GM18505 (cell line): Measurements from ENCODE around the gene TMEM132A.

Experiments used
- ATAC-seq: cut with Tn5 transposase; IDR thresholded peaks from one replicate; pipeline ENCODE4 v1.9.1; 2021; ENCODE audit not compliant: unreplicated experiment
- POLR2A ChIP-seq: IDR thresholded peaks from 4 replicates; pipeline ENCODE4 v1.6.1; 2011; ENCODE audit warnings: borderline replicate concordance; ENCODE audit not compliant: insufficient read depth, insufficient read length; ENCODE audit errors: extremely low read depth

TMEM132A gene

DNA sequence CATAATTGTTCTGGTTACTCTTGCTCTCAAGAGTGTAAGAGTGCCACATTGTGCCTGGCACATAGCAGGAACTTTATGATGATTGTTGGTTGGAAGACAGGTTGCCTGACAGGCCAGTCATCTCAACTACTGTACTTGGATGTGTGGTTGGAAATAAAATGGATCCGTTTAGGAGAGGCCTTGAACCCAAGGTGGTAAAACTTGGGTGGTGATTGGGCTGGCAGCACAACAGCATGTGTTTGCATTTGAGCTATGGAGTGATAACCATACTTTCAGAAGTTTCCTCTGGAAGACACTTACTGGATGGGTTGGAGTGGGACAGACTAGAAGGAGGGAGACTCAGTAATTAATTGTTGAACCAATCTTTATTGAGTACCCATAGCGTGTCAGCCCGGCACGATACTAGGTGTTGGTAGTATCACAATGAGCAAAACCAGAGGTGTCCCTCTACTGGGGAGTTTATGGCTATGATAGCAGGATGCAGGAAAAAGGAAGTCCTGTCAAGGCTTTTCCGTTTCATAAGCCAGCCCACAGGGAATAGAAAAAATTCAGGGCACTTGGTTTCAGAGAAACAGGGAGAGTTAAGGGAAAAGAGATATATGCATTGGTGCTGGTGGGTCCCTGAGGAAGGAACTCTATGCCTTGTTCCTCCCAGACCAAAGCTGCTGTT, 13.4 kb upstream of the TMEM132A start:
- TF ChIP-seq POLR2A, result no peak
- no peak for ATAC-seq

DNA sequence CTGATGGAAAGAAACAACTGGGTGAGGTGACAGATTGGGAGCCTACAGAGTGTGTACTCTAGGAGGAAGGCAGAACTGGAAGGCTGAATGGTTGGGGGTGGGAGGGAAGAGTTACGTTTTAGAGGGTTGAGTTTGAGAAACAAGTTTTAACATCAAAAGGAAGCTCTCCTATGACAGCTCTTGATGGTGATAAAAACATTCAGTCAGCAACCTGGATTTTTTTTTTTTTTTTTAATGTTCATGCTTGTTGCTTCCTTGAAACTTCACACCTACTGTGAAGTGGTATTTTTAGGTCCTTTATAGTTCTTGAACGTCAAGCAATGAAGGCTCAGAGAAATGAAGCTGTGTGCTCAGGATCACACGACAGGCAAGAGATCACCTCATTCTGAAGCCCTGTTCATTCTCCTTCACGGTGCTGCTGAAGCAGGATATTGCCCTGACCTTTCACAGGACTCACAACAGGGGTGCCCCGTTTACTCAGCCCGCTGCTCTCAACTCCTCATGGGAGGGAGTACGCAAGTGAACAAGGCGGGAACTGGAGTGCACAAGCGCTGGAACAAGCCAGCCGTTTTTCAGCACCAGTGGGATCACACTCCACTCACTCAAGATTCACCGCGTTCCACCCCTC, 11.9 kb upstream of the TMEM132A start:
- no peak for TF ChIP-seq POLR2A
- no peak for ATAC-seq

DNA sequence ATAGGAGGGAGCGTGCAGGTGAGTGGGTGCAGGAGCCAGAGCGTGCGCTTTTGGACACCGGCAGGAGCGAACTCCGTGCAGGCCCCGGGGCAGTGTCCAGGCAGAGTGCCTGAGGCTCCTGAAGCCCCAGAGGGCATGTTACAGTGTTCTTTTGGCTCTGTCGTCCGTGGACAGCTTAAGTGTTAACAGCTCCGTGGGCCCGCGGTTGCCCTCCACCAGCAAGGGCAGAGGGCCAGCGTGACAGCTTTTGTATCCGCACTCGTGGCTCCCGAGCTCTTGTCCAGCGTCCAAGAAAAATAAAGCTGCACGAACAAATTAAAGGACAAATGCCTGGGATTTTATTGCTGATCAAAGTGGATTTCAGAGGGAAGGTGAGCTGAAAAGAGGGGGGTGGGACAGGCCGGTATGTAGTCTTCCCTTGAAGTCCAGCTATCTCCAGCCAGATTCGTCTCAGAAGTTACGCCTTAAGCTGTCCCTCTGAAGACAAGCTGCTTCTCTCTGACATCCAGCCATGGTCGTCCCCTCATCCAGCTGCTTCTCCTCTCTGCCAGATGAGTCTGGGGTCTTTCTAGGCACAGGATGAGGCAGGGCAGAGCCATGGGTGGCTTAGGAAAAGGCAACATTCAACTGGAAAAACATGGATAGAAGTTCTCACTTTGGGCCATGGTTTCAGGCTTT, 11.3 kb upstream of the TMEM132A start:
- no peak for ATAC-seq
- TF ChIP-seq POLR2A, result no peak

DNA sequence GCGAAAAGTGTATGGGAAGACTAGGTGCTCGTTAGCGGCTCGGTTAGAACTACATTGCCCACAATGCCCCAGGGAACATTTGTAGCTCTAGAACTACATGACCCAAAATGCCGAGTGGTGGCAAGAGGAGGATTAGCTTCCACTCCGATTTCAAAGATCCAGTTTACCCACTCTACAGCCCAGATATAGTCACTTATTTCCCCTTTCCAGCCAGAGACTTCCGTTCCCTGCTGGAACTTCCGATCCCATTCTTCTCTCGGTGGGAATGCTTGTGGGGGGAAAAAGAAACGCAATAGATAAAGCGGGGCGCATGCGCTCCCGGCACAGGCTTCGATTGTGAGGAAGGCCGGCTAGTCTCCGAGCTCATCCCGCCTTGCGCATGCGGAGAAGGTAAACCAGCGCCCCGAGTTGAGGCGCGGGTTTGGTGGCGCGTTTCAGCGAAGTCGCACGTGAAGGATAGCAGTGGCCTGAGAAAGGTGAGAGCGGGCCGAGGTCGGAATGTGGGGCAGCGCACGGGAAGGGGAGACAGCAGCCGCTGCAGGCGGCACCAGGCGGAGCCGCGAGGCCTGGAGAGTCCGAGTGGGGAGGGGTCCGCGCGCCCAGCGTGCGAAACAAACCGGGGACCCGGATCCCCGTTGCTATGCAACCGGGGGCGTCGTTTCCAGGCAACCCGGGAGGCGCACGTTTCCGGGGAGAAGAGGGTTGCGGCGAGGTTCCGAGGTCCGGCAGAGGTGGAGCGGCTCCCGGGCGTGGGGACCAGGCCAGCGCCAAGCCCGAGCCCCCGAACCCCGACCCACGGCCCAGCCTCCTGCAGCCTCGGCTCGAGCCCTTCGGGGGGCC, 10.2 kb upstream of the TMEM132A start, which contains the start of gene TMEM109:
Gene TMEM109, plus strand, starts transcription at position 366 of the 840 bp plus-strand sequence. CDS start 5,536 bp downstream, outside the sequence.
- peak; percentile 32 for ATAC-seq
- TF ChIP-seq POLR2A, result no peak

DNA sequence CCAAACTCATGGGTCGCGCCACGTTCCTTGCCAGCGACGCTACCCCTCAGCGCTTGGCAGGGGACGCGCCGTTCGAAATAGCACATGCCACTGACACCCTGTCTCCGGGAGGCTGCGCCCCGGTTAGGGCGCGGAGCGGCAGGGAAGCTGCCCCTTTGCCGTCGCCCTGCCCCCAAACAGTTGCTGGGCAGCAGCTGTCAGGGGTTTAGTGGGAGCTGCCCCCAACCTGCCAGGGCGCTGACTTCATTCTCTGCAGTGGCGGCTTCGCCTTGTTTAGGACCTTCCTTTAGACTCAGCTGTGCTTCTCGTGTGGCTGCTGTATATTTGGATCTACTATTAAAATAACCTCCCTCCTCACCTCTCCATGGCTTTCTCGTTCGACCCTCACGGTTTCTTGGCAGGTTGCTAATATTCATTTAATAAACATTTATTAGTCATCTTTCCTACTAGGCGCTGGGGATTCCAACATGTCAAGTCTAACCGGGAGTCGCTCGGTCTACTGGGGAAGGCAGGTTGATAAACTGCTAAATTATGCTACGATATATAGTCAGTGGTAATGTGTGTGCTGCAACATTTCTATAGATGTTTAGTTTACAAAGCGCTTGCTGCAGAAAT, 9.5 kb upstream of the TMEM132A start:
- no peak for TF ChIP-seq POLR2A
- ATAC-seq, result peak; percentile 1

DNA sequence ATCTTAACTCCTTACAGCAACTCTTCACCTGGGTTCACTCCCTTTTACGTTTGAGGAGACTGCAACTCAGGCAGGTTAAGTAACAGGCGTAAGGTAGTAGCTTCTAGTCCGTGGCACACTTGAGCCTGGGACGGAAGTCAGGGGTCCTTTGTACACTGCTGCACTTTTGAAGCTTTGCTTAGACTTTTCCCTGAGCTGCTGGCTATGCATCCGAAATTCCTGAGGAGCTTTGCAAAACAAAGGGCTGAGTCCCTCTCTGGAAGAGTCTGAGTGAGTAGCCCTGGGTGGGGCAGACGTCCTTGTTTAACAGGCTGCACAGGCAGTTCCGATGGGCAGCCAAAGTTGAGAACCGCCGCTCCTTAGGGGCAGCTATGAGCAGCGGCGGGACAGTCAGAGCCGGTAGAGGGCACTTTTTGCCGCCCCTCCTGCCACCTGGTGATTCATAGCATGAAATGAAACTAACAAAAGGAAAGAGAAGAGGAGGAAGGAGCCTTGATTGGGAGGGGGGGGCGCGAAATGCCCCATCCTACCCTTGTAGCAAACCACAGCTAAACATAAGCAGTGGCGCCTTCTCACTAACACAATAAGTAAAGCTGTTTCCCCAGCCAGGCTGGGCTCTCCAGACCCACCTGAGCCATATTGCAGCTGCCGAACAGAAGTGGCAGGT, 8.9 kb upstream of the TMEM132A start:
- no peak for TF ChIP-seq POLR2A
- peak; percentile 43 for ATAC-seq

DNA sequence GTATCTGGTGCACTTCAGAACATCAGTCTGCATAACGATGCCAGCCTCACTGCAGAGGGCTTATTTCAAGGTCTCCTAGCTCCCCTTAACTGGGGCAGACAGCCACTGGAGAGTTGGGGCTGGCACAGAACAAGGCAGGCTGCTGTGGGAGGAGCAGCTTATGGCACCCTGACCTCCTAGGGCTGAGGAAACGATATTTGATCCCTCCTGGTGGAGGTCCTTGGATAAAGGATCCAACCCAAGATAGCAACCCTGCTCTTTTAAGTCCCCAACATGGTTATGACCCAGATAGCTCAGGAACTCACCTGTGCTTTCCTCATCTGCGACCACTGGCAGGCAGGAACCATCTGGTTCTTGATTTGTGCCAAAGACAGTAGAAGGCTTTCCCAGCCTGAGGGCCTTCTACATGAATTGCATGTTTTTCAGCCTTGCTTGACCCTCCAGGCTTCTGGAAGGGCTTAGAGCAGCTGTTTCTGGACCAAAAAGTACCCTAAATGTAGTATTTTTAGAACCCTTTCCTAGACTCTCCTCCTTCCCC, 7.5 kb upstream of the TMEM132A start:
- no peak for TF ChIP-seq POLR2A
- no peak for ATAC-seq

DNA sequence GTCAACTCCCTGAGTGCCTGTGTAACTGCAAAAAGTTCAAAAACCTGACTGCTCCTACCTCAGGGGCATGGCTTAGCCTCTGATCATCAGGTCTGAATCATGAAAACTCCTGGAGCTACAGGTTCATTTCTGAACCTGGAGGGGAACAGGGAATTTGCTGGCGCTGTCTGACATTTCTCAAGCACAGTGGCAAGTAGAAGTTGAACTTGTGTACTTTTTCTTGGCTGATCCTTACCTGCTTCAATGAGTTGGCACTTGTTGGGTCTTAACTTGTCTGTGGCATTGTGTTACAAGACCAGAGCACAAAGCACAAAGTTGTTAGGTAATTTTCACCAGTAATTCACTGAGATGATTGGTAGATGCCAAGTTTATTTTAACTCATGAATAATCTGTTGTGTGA, 7.0 kb upstream of the TMEM132A start:
- ATAC-seq, result no peak
- no peak for TF ChIP-seq POLR2A

DNA sequence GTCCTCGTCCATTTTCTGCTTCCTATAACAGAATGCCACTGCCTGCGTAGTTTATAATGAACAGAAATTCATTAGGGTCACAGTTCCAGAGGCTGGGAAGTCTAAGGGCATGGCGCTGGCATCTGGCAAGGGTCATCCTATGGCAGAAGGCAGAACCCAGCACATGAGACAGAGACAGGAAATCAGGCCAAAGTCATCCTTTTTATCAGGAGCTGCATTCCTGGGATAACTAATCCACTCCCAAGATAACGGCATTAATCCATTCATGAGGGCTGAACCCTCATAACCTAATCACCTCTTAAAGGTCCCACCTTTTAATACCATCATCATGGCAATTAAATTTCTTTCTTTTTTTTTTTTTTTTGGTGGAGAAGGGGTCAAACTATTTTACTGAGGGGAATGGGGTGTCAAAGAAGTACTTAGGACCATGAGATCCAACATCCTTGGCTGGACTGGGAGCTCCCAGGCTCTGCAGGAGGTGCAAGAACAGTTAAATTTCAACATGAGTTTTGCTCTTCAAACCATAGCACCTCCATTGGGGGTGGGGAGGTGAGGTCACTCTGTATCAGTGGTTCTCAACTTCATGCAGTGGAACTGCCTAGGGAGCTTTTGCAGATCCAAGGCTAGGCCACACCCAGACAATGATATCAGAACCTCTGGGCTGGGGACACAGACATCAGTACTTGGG, 5.9 kb upstream of the TMEM132A start:
- ATAC-seq, result no peak
- no peak for TF ChIP-seq POLR2A

DNA sequence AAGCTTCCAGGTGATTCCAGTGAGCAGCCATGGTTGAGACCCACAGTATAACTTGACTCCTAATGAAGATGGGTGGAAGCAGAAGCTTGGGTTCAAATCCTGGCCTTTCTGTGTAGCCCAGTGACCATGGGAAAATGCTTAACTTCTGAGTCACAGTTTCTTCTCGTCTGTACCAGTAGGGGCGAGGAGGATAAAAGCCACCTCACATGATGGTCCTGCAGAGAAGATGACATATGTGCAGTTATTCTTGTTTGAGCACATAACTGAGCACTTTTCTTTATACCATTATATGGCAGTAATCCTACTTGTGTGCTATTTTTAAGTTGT, 5.4 kb upstream of the TMEM132A start:
- ATAC-seq, result no peak
- TF ChIP-seq POLR2A, result no peak

DNA sequence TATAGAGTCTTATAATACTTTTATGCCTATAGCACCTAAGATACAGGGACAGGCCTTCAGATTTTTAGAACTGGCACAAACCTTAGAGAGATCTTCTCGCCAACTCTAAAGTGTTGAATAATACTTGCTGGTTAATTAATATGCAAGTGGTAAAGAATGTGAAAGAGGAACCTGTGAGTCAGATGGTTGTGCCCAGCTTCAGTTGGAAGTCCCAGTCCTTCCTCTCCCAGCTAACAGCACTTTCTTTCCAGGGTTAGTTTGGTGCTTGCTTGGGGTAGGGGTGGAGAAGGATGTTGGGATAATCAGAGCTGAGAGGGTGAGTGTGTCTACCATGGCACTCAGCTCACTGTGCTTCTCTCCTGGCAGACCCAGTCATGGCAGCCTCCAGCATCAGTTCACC, 4.9 kb upstream of the TMEM132A start:
- no peak for ATAC-seq
- no peak for TF ChIP-seq POLR2A

DNA sequence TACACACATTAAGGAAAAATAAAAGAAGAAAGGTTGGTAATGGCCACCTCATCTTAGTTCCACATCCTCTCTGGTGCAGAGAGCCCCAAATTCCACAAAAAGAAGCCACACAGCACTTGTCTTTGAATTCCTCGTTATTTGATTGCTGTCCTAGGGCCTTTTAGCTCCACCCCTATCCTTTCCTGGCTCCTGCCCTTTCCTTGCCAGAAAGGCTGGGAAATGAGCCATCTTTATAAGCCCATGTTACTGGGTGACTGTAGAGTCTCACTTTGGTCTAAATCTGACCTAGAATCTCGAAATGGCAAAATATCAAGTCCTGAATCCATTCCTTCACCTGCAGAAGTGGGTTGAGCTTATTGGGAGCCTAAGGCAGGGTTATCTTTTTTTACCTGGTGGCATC, 4.3 kb upstream of the TMEM132A start:
- no peak for ATAC-seq
- no peak for TF ChIP-seq POLR2A
